COLO668 (cell line): ENCODE measurements around the gene FHAD1.
A peak's percentile ranks its signal among the peaks of the same experiment; 100 is the strongest.
"Not testable (repeated sequence)": the region's sequence is repeated elsewhere in the genome, so short reads cannot be mapped to it uniquely, and the experiment has no call there.

Experiments used
- DNase-seq: peaks from one replicate; lab custom pipeline; 2025; ENCODE audit not compliant: unreplicated experiment; lab: John Stamatoyannopoulos, UW

FHAD1 gene

DNA sequence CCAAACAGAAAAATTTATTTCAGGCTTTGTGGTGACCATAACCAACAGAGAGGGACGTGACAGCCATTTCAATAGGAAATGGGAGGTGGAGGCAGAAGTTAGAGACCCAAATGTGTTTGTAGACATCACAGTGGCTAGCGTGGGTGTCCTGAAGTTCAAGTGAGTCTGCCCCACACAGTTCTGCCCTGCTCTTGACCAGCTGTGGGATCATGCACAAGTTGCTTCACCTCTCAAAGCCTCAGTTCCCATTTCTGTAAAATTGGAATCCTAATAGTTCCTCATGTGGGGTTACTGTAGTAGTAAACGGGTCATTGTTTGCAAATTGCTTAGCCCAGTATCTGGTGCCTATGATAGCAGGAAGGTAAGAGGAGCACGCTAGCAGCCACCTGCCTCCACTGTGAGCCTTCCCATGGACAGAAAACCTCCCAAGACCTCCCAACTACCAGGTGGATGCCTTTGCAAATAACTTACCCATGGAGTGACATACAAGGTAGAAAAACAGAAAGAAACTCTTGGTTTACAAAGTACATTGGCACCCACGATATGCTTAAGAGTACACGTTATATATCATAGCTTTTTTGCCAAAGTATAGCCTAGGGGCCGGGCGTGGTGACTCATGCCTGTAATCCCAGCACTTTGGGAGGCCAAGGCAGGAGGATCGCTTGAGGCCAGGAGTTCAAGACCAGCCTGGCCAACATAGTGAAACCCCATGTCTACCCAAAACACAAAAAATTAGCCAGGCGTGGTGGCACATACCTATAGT lies 29.1 kb downstream of the FHAD1 start:
- DNase-seq: no peak

DNA sequence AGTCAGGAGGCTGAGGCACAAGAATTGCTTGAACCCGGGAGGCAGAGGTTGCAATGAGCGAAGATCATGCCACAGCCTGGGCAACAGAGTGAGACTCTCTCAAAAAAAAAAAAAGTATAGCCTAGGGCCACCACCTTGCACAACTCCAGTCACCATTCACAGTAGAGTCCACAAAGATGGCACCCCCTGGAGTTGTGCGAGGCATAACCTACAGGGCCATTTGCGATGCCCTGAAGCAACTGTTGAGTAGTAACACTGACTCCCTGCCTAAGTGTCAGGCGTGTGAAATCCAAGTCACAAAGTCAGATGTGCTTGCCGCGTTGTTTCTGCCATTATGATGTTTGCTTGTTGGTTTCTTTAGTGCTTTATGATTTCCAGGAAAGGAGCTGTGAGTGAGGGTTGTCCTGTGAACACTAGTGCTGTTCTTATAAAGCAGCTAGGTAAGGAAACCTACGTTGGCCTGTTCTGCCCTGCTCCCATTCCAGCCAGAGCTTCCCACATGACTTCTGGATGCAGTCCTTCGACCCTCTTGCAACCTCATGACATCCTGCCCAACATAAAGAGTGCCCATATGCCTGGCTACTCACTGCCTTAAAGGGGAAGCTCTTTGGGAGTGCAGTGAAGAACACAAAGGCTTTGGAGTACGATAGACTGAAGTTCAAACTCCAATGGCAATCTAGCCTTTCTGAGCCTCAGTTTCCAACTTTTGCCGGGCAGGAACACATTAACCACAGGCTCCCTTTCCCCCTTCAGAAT lies 29.8 kb downstream of the FHAD1 start:
- DNase-seq: no peak

DNA sequence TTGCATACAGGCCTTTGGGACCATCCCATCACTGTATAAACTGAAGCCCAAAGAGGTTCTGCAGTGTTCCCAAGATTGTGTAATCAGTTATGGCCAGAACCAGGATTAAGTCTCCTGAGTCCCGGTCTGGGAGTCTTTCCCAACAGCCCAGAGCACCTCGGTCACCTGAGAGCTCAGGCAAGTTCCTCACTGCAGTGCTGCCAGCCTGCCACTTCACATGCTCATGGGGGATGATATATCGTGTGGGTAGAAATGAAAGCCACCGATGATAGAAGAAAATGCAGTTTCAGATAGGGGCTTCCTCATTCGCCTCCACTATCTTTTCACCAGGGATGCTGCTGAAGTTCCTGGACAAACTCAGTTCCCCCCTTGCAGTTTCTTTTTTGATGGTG lies 30.4 kb downstream of the FHAD1 start:
- DNase-seq: no peak

DNA sequence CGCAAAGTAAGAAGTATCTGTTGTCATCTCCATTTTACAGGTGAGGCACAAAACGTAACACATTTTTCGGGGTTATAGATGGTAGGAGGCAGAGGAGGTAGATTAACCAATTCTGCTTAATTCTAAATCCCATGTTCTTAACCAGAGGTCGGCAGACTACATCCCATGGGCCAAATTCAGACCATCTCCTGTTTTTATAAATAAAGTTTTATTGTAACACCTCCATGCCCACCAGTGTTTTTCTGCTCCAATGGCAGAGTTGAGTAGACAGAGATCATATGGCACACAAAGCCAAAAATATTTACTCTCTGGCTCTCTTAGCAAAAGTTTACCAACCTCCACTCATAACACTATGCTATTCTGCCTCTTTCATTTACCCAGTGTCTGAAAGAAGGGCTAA lies 30.9 kb downstream of the FHAD1 start:
- DNase-seq: no peak

DNA sequence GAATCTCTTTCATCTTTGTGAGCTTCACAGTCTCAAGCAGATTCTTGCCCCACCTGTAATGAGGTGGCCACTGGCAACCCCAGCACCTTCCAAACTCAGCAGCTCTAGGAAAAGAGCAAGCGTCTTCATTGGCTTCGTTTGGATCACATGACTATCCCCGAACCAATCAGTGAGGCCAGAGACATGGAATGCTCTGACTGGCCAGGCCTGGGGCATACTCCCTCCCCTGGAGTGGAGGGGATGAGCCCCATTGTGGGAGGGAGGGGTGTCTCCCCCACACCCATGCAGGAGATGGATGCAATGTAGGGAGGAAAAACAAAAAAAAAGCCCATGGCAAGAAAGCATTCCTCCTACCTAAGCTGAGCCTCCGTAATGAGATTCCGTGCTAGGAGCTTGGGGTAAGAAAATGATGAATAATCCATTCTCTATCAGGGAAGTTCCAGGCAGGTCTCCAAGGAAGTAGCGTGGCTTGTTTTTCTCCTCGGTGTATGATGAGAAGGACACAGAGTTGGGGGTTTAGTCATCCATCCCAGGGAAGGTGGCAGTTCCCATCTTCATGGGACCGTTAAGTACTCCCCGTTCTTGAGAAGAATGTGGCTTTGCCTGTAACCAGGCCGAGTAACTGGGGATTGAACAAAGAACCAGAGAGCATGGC lies 32.7 kb downstream of the FHAD1 start:
- no peak for DNase-seq

DNA sequence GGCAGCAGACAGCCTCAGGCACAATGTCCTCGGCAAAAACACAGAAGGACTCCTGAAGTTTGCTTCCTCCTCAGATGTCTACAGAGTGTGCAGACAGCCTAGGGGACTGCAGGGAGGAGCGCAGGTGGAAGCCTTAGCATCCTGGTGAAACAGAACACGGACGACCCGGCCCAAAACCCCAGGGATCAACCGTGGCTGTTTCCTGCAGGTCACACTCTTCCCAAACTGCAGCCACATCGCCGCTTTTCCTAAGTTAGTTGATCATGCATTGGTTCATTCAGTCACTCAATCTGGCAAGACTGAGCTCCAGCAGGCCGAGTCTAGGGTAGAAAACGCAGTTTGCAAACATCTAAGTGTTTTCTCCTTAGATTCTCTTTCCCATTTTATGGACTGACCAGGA lies 33.4 kb downstream of the FHAD1 start:
- no peak for DNase-seq

DNA sequence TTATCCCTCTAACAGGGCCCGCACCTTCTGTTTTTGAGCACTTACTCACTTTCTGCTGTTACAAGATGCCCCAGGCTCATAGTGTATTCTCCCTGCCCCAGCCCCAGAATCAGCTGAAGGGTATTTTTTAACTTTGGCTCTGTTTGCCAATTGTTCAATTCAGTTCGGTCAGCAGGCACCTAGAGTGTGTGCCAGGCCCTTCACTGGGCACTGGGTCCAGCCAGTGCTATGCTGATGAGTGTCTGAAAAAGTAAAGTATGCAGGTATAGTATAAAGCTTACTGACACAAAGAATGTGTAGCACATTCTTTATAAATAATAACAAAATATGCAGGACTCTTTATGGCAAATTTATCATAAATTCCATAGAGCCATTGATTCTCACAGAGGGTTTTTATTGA lies 35.0 kb downstream of the FHAD1 start:
- no peak for DNase-seq

DNA sequence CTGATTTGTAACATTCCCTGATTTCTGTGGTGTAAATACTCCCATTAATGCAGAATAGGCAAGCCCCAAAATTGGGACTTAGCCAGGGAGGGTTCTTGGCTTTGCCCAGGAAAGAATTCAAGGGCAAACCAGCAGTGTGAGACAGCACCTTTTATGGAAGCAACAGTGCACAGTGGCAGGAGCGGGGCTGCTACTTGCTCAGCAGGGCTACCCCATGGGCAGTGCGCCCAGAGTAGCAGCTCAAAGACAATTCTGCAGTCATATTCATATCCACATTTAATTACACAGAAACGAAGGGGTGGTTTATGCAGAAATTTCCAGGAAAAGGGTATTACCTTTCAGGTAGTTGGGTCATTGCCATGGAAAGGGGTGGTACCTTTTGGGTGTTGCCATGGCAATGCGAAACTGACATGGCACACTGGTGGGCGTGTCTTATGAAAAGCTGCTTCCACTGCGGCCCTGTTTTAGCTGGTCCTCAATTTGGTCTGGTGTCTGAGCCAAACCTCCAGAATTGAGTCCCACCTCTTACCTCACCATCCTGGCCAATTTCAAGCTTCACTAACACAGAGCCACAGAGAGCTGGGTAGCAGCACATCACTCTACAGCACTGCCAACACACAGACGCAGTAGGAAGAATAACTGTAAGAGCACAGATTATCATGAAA lies 35.9 kb downstream of the FHAD1 start:
- no peak for DNase-seq

DNA sequence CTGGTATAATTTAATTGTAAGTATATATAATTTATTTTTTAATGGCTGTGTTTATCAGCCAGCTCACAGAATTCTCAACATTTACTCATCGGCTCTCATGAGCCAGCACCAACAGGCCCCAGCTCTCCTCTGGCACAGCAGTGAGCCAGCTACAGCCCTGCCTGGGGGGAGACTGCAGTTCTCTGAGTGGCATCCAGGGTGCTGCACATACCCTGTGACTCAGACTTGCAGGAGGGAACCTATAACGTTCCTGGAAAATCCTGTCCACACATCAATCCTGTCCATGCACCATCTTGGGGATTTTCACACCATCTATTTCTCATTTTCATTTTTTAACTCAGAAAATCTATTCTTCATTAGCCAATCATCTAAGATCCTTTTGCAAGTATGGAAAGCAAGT lies 36.5 kb downstream of the FHAD1 start:
- peak; percentile 29 for DNase-seq

DNA sequence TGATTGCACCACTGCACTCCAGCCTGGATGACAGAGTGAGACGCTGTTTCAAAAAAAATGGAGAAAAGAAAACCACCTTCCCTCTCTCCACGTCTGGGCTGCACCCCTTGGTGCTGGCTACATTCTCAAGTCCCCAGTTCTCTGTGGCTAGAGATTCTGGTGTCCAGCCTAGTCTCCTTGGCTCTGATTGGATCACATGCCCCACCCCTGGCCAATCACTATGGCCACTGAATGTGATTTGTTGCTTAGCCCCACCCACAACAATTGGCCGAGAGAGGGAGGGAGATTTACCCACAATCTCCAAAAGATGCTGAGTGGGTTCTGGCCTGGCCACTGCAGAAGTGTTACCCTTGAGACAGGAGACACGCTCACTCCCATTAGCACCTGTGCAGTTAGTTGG lies 39.4 kb downstream of the FHAD1 start:
- DNase-seq: no peak

DNA sequence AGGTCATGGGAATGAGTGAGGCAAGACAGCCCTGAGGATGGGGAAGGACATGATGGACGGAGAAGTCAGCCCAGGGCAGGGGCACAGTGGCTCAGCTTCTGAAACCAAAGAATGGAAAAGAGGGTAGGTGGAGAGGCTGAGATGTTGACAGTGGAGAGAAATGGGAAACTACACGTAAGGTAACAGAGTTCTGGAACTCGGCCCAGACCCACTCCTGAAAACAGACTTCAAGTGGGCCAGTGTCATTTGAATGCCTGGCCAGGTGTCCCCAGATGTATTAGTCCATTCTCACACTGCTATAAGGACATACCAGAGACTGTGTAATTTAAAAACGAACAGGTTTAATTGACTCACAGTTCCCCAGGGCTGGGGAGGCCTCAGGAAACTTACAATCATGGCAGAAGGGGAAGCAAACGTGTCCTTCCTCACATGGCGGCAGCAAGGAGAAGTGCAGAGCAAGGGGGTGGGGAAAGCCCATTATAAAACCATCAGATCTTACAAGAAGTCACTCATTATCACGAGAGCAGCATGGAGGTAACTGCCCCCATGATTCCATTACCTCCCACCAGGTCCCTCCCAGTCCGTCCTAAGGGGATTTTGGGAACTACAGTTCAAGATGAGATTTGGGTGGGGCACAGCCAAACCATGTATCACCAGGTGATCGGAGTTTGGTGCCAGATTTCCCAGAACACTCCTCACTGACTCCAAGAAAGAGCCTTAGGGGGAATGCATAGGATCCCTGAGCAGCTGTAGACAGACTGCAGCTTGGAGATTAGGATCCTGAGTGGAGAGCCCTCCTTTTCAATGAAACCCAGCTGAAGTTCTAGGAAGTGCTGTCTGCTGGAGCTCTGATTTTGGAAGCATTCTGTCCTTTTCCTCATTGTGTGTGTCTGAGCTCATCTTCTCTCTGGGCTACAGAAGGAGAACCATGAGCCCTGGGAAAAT lies 40.3 kb downstream of the FHAD1 start:
- DNase-seq: no peak

DNA sequence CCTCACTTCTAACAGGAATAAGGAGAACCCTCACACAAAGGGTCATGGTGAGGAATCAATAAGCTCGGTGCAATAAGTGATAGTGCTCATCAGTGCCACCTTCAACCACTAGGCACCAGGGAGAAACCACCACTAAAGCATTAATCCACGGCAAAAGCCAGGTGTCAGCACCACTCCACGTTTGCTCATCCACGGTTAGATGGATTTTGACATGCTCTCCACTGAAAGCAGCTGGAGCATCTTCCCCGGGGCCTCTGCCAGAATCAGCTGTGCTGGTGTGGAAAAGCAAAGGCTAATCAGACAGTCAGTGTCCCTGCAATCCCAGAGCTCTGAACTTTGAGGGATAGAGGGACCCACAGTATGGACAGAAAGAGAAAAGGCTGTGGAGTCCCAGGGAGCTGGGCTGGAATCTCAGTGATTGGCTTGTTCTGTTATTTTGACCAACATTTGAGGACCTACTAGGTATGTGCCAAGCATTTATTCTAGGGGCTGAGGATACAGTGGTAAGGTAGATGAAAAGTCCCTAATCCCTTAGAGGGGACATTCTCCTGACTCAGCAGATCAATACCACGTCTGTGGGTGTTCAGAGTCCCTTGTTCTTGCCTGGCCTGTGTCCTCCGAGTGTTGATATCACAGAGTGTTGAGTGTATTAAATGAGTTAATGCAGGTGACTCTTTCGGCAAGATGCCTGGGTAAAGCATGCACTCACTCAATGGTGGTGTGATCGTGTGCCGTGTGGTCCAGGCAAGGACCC lies 41.3 kb downstream of the FHAD1 start:
- peak; percentile 72 for DNase-seq

DNA sequence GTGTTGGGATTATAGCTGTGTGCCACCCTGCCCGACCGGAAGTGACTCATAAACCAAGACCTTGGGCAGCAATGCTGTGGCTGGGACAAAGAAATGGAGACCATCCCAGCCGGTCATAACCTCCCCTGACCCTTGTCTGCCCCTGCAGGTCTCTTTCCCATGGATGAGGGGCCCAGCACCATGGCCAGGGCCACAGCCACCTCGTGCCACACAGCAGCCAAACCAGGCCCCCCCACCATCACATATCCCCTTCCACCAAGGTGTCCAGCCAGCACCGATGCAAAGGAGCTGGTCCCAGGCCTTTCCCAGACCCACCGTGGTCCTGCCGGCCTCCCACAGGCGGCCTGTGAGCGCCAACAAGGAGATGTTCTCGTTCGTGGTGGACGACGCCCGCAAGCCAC lies 42.2 kb downstream of the FHAD1 start:
- DNase-seq: no peak

DNA sequence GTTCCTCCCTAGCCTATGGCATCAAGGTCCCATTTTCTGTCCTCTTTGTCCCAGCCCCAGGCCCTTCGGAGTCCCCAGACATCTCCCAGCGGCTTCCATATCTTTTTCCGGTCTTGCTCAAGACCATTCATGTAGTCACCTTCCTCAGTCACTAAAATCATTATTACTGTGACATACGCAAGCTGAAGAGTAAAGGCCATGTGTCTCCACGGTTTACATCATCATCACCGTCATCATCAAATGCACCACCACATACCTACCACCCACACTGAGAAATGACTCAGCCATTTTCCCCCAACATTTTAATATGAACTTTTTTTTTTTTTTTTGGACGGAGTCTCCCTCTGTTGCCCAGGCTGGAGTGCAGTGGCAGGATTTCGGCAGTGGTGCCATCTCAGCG lies 43.4 kb downstream of the FHAD1 start:
- DNase-seq: no peak

DNA sequence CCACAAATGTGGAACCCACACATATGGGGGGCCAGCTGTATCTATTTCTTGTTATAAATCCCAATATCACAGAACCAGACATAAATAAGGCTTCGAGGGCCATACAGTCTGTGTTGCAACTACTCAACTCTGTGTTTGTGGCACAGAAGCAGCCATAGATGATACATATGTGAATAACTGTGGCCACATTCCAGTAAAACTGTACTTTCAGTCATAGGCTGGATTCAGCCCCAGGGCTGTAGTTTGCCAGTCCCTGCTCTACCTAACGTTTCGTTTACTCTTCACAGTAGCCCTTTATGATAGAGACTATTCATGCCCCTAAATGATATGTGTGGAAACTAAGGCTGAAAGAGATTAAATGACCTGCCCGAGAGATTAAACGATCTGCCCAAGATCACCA lies 48.7 kb downstream of the FHAD1 start:
- no peak for DNase-seq

DNA sequence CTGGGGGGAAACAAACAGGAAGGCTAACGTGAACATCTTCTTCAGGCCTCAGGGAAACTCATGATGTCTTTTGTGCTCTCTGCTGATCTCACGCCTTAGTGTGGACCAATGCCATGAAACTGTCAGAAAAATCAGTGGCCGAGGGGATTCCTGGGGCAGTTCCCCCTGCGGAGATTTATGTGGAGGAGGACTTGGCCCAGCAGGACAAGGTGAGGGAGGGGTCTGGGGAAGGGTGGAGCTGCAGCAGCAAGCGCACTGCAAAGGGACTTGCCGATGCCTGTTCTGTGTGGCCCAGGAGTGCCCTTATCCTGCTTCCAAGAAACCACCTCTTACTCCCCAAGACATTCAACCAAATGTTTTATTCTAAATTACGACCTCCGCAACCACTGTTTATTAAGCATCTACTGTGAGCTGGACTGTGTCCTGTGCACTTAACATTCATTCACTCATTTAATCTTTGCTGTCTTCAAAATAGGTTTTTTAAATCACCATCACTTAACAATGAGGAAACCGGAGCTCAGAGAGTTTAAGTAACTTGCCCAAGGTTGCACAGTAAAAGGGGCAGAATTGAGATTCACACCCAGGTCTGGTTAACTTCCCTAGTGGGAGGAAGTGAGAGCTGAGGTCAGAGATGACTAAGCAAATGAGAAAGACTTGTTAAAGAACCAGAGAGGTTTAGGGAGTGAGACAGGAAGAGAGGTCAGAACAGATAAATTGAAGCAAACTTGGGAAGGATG lies 49.7 kb downstream of the FHAD1 start:
- no peak for DNase-seq

DNA sequence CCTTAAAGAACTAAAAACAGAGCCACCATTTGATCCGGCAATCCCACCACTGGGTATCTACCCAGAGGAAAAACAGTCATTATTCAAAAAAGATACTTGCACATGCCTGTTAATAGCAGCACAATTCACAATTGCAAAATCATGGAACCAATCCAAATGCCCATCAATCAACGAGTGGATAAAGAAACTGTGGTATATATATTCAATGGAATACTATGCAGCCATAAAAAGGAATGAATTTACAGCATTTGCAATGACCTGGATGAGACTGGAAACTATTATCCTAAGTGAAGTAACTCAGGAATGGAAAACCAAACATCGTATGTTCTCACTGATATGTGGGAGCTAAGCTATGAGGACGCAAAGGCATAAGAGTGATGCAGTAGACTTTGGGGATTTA lies 51.0 kb downstream of the FHAD1 start:
- not testable (repeated sequence) for DNase-seq

DNA sequence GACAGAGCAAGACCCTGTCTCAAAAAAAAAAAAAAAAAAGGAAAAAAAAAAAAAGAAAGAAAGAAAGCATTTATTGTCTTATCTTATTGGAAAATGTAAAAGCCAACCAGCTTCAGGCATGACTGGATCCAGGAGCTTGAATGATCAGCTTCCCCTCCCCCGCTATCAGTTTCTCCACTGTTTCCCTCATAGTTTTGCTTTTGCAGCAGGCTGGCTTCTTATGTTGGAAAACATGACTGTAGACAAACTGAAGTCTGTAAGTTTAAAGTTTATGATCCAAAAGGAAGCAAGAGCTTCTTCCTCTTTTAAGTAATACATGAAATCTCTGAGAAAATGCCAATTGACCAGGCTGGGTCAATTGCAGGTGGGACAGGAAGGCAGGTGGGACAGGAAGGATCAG lies 52.2 kb downstream of the FHAD1 start:
- DNase-seq: no peak

DNA sequence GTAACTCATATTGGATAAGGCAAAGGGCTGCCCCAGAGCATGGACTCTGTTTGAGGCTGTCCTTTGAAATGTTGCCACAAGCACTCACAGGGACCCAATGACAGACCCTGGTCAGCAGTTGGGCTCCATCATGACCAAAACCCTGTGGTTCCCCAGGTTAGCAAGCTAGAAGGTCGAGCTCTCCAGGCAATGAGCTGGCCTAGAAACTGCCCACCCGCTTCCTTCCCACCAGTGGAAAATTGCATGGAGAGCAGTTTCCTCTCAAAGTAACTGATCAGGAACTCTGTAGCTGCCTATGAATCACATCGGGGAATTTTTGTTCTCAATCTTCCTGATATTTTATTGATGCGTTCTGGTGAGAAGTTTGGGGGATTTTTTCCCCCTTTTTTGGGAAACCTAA lies 52.8 kb downstream of the FHAD1 start:
- no peak for DNase-seq
